ENCODE measurements around the gene ARHGAP6.

- TF ChIP-seq ZNF274 (IDR thresholded peaks at IDR 0.05; ENCODE audit: low read depth, low read length) = no peak
- TF ChIP-seq SUZ12 (IDR thresholded peaks at IDR 0.05; ENCODE audit: extremely low read depth, insufficient read depth, insufficient read length) = no peak
Measured at GRCh38 chrX:11287505-11287904, 378.2 kb downstream of the ARHGAP6 start.
